Stimulated activated CD4-positive, alpha-beta T cell treated with anti-CD3 and anti-CD28 coated beads, Interleukin-4, amount 100 ng/mL, for 4 hours (primary cell): Measurements from ENCODE around the gene SOS1.
"Not testable (repeated sequence)": the region's sequence is repeated elsewhere in the genome, so short reads cannot be mapped to it uniquely, and the experiment has no call there.

Experiments
- DNase-seq, 2 experiments: peaks; one replicate each; pipeline ENCODE4 v3.0.0-alpha.2; 2020

SOS1 gene

DNA sequence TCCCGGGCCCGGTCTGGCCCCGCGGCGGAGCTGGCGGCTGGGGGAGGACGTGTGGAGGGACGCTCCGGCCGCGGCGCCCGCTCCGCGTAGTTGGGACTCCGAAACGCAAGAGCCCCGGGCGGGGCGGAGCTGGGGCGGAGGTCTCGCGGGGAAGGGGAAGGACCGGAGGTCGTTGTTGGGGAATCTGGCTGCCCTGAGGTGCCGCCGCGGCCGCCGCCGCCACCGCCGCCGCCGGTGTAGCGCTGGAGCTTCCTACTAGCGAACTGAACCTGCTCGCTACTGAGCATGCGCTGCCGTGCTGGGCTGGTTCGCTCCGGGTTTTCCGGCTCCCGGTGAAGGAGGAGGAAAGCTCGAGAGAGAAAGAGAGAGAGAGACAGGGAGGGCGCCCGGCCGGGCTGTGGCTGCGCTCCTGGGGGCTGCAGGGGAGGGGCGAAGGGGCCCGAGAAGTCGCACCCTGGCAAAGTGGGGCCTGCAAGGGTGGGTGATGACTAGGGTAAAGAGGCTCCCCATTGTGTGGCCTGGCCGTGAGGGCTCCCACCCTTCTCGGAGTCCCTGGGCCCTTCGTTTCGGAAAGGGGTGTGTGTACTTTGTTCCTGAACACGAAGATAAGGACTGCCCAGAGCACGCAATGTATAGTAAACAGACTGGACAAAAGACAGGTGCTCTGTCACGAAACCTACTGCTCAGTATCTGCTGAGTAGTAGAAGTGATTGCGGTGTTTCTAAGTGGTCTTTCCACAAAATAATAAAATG, at the start of gene SOS1:
SOS1 (minus strand) TSS at position 281 of the 752 bp plus-strand sequence. CDS start 629 bp downstream, outside the sequence.
- DNase-seq: peak; percentile 91 to 93

DNA sequence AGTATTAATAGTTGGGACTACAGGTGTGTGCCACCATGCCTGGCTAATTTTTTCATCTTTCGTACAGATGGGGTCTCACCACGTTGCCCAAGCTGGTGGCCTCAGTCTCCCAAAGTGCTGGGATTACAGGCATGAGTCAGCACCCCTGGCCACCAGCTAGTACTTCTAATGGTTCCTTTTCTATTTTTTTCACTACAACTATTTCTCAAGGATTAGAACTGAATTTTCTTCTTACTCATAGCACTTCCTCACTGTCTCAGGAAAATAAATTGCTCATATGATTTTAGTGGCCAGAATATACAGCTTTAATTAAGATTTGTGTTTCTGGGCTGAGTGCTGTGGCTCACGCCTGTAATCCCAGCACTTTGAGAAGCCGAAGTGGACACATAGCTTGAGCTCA, 43.2 kb upstream of the SOS1 start:
- DNase-seq: no peak

DNA sequence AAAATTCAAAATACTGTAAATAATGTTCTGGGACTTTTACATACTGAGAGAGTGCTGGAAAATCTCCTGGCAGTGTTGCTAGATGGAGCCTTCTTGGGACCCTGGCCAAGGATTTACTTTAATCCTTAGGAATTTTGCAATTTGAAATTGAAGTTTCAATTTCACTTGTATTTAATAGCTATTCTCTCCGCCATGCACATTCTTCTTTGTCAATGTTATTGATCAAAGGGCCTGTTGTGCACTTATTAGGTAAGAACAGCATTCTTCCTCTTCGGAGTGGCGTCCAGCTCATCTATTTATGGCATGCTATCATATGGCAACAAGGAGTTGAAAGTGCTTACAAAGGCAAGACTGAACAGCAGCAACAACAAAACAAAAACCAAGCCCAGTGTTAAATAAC, 40.1 kb upstream of the SOS1 start:
- DNase-seq: no peak

DNA sequence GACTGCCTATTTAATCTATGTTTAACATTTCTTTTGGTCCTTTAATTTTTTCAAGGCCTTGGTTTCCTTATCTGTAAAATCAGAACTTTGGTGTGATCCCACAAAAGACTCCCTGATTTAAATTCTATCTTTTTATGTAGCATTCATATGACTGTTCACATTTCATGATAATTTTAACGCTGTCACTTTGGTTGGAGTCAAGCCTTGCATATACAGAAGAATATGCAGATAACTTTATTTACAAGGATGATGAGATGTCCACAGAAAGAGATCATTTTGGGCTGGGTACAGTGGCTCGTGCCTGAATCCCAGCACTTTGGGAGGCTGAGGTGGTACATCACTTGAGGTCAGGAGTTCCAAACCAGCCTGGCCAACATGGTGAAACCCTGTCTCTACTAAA, 38.4 kb upstream of the SOS1 start:
- DNase-seq: no peak

DNA sequence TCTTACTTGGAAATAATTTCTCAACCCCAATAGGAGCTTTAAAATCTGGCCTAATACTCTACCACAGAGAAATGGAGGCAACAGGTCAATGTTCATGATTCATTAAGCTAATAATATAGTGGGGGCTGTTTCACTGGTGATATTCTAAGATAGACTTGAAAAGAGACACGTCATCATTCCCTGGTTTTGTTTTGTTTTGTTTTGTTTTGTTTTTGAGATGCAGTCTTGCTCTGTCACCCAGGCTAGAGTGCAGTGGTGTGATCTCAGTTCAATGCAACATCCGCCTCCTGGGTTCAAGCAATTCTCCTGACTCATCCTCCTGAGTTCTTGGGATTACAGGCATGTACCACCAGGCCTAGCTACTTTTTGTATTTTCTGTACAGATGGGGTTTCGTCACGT, 37.5 kb upstream of the SOS1 start:
- DNase-seq: no peak

DNA sequence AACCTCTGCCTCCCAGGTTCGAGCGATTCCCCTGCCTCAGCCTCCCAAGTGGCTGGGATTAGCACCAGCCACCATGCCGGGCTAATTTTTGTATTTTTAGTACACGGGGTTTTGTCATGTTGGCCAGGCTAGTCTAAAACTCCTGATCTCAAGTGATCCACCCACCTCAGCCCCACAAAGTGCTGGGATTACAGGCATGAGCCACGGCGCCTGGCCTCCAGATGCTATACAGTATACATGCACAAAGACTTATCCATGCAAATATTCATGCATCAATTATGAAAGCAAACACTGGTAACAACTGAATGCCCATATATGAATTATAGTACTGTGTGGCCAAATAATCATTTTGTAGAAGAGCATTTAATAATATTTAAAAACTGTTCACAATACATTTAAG, 36.0 kb upstream of the SOS1 start:
- no peak for DNase-seq

DNA sequence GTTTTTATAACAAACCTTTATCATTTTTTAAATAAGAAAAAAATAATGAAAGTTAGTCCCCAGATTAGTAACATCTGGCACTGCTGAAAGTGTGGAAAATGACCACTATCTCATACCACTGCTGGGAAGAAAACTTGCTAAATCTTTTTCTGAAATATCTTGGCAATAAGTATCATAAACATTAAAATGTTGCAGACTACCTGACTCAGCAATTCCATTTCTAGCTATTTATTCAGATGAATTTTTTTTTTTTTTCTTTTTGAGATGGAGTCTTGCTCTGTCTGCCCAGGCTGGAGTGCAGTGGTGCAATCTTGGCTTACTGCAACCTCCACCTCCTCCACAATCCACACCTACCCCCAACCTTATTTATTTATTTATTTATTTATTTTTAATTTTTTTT, 35.3 kb upstream of the SOS1 start:
- DNase-seq: no peak

DNA sequence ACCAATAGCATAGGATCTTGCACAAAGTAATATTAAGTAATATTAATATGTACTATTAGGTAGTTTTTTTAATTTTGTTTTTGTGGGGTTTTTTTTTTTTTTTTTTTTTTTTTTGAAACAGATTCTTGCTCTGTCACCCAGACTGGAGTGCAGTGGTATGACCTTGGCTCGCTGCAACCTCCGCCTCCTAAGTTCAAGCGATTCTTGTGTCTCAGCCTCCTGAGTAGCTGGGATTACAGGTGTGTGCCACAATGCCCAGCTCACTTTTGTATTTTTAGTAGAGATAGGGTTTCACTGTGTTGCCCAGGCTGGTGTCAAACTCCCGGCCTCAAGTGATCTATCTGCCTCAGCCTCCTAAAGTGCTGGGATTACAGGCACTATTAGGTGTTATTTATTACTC, 34.7 kb upstream of the SOS1 start:
- not testable (repeated sequence) for DNase-seq

DNA sequence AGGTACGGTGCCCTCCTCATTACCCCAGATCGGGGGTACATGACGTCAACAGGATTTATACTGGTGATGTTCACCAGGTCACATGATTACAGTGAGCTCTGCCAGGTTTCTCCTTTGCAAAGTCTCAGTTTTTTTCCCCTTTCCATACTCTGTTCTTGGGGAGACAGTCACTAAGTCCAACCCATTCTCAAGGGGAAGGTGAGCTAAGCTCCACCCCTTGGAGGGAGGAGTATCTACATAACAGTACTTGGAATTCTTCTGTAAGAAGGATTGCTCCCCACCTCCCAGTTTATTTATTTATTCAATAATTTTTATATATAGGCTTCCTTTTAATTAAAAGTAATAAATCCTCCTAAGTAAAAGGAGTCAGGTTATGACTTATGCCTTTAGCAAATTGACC, 34.1 kb upstream of the SOS1 start:
- no peak for DNase-seq

DNA sequence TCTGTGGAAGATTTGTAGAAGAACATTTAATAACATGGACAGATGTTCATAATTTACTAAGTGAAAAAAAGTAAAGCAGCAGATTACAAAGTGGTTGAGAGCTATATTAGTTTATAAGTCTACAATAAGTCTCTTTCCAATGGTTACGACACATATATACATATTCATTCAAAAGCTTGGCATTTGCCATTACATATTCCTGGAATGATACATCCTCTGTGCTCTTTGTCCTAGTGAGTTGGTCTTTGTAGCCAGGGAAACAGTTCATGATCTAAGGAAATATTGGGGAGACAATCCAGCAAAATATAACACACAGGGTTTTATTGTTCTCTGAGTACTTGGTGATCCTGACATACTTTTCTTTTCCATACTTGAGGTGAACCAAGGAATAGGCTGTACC, 32.5 kb upstream of the SOS1 start:
- DNase-seq: no peak

DNA sequence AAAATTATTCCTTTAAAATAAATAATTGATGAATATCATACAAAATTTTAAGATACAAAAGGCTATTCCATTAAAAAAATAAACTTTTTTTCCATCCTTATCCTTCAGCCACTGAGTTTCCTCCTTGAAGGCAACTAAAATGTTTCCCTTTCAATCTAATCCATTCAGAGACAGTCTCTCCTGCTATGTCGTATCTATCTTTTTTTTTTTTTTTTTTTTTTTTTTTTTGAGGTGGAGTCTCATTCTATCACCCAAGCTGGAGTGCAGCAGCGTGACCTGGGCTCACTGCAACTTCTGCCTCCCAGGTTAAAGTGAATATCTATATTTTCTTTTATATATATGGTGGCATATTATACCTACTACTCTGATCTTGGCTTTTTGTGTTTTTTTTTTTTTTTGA, 31.7 kb upstream of the SOS1 start:
- DNase-seq: no peak

DNA sequence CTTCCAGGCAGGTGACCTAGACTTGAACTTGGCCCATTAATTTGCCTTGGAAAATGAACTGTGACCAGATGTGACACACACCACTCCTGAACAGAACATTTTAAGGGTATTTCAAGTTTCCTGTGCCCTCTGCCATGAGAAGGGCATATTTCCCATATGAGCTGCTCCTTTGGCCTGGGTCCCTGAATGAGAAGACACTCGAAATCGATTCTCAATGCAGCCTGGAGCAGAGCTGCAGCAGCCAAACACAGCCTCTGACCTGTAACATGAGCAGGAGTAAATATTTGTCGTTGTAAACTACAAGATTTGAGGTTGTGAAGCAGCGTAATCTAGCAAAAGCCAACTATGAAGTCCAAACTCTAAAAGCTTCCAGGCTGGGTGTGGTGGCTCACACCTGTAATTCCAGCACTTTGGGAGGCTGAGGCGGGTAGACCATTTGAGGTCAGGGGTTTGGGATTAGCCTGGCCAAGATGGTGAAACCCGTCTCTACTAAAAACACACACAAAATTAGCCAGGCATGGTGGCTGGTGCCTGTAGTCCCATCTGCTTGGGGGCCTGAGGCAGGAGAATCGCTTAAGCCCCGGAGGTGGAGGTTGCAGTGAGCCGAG, 30.1 kb upstream of the SOS1 start:
- DNase-seq: no peak

DNA sequence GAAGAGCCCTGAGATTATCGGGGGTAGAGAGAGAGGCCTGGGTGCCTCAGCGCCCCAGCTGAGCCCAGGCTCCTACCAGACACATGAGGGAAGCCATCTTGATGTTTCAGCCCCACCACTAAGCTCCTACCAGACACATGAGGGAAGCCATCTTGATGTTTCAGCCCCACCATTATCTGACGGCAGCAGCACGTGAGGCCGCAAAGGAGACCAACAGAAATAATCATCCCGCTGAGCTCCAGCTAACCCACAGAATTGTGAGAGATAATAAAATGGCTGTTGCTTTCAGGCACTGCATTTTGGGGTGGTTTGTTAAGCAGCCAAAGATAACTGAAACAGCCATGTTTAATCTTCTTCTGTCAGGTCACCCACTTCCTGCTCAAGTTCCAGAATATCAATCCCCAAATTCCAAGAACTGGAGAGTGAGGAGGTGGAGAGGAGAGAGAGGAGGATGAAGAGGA, 29.3 kb upstream of the SOS1 start:
- DNase-seq: no peak

DNA sequence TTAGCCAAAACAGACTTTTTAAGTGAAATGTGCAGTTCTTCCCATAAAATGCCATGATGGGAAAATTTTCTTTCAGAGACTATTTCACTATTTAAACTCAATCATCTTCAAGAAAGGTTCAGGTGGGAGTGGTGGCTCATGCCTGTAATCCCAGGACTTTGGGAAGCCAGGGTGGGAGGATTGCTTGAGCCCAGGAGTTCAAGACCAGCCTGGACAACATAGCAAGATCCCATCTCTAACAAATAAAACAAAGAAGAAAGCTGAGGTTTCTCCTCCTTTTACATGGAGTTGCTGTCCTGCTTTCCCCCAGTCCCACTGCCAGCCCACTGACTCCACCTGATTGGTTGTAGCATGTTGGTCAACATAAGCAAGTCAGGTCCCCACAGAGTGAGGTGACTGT, 25.8 kb upstream of the SOS1 start:
- no peak for DNase-seq

DNA sequence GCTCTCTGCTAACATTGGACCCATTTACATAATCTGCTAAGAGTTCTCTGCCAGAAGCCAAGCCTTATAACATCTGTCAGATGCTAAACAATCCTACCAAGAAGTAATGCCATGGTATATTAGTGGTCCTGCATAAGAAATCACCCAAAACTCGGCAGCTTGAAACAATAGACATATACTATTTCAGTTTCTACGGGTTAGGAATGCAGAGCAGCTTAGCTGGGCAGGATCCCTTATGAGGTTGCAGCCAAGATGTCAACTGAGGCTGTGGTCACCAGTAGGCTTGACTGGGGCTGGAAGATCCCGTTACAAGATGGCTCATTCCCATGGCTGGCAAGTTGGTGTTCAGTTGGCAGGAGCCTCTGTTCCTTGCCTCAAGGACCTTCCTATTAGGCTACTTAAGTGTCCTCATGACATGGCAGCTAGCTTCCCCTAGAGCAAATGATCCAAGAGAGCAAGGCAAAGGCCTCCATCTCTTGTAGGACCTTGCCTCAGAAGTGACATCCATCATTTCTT, 25.1 kb upstream of the SOS1 start:
- no peak for DNase-seq

DNA sequence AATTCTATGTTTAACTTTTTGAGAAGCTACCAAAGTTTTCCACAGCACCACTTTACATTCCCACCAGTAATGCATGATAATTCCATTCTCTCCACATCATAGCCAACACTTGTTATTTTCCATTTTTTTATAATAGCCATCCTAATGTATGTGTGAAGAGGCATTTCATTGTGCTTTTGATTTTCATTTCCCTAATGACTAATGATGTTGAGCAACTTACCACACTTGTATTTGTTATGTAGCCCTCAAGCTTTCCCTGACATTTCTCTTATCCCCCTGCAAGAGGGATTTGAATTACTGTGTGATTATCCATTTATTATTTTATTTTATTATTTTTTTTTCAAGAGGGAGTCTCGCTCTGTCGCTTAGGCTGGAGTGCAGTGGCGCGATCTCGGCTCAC, 23.6 kb upstream of the SOS1 start:
- DNase-seq: no peak

DNA sequence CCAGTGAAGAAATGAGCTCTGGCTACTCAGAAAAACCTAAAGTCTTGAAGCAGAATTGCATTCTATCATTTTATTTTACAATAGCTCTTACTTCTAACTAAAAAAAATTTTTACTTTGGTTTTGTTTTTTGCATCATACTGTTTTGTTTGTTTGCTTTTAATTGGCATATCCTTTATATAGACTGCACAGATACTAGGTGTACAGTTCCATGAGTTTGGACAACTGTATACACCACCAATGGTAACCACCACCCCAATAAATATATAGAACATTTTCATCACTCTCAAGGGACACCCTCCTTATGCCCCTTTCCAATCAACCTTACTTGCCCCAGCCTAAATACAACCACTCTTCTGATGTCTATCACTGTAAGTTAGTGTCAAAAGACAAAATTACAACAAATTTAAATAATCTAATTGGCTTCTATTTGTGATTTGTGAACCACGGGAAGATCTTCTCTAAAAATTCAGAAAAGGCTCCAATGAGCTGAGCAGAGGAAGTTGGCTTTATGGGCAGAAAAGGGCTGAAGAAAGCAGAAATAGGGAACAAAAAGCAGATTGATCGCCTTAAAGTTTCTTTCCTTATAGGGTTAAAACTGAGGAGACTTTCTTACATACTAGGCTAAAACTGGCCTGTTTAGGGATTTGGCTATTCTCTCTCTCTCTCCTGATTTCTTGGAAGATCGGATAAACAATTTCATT, 22.2 kb upstream of the SOS1 start:
- DNase-seq: no peak

DNA sequence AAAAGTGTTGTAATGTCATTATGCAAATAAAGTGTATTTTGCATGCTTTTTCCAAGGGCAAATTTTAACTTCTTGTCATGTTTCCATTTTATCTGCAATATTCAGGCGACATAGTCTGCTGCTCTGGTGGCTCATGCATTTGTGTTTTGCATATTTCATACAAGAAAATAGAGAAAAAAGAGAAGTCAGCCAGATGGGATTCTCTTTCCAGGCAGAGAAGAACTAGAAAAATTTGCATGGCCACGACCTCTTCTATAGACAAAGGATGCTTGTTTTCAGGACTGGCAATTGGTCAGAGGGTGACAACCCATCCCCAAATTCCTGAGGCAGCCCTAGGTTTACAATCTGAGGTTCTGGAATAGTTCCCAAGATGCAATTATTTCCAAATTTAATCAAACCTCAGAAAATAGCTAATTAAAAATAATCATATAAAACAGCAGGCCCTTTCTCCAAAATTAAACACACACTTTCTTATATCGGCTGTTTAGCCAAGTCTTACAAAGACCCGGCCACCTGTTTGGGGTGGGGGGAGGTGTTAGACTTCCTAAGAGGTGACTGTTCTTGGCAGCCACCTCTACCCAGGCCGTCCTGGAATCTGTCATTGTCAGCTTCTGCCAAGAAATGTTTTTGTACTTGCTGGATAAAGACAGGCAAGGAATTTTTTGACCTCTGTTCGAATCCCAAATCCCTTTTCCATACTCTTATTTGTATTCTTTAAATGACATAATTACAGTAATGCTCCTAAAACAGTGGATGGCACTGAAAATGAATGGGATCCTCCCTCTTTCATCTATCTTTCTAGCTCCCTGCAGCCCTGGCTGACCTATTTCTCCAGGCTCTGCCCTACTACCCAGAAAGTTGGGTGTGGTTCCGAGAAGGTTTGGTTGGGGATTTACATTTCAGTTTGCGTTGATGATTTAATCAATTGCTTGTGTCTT, 20.8 kb upstream of the SOS1 start:
- no peak for DNase-seq

DNA sequence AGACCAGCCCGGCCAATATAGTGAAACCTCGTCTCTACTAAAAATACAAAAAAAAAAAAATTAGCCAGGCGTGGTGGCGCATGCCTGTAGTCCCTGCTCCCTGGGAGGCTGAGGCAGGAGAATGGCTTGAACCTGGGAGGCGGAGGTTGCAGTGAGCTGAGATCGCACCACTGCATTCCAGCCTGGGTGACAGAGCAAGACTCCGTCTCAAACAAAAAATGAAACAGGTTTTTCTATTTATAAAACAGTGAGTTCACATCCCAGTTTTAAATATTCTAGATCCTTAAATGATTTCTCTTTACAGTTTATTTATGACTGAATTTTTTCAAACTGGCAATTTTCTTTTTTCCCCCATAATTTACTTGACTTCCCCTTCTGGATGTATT, 20.1 kb upstream of the SOS1 start:
- DNase-seq: not testable (repeated sequence)

DNA sequence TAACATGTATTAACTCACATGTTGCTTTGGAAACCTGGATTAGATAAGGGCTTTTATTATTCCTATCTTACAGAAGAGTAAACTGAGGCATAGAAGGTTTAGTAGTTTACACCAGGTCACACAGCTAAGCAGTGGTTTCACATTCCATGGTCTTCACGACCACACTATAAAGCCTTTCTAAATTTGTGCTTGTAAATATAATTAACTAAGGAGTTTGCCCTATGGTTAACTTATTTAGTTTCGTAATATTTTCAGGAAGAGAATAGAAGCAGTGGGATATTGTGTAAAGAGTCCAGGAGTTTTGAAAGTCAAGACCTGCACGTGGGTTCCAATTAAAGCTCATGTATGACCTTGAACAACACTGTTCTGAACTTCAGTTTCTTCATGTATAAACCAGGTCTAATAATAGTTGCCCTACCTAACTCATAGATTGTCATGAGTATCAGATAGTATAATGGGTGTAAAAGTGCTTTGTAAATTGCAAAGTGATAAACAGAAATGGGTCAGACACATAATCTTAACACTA, 19.5 kb upstream of the SOS1 start:
- DNase-seq: no peak

DNA sequence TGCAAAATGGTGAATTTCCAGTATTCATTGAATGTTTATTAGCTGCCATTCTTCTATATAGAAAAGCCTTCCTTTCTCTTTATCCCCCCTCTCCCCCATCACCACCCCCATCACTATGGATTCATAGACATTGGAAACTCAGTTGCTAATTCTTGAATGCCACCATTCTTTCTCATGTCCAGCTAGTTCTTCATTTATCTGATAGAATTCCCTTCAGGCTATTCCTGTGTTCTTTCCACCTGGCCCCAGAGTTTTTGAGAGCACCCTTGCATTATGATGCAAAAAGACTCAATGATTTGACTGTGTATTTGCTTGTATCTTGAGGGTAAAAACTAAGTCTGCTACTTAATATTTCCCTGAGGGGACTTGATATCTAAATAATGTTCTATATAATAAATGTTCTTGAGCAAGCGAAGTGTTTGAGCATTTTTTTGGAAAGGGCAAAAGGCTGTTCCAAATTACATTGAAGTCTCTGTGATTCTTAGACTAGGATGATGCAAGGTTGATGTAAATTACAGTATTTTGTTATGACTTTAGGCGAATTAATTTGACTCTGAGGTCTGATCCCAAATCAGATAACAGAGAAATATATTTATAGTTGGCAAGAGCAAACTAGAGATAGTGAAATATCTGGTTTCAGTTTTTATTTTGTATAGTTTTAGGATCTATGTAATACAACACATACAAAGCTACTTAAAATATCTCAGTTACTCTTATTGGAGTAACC, 18.8 kb upstream of the SOS1 start:
- no peak for DNase-seq

DNA sequence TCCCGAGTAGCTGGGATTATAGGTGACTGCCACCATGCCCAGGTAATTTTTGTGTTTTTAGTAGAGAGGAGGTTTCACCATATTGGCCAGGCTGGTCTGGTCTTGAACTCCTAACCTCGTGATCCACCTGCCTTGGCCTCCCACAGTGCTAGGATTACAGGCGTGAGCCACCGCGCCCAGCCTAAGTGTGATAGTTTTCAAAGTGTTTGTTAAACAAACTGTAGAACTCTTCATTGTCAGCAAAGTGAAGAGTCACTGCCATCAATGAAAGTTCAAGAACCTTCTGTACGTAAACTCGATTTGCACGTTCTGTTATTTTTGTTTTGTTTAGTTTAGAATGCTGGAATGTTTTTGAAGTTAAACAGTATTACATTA, 18.0 kb upstream of the SOS1 start:
- no peak for DNase-seq
